HG02943 (cell line): ENCODE measurements around the gene DYNC1LI1.
A peak's percentile ranks its signal among the peaks of the same experiment; 100 is the strongest.

Experiments used
- ATAC-seq: cut with Tn5 transposase; IDR thresholded peaks from one replicate; pipeline ENCODE4 v1.9.1; 2021; ENCODE audit warnings: mild to moderate bottlenecking, low read depth, moderate library complexity; ENCODE audit not compliant: unreplicated experiment

DYNC1LI1 gene

DNA sequence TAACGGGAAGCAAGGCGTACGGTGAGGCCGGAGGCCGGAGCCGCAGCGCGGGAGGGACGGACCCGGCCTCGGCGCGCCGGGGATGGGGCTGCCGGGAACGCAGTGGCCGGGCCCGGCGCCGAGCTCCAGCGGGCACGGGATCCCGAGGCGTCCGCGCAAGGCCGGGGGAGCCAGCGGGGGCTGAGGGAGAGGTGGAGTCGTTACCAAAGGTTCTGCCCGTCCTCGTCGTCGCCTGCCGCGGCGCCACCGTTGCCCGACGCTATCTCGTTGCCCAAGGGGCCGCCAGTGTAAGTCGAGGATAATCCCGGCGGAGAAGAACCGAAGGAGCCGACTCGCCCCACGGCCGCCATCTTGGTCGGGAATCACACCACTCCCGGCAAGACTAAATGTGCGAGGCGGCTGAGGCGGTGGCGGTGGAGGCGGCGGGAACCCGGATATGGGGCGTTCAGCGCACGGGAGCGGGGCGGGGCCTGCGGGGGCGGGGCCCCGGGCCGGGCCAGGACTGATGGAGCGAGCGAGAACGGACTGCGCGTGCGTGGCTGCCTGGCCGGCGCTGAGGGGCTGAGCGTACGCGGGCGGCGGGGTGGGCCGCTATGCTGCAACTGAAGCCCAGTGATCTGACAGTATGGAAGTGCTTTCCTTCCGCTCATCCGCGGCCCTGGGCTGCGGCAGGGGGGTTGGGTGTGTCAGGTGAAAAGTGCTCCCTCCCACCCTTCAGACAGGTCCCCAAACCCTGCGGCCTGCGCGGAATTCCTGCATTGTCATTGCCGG, at the start of gene DYNC1LI1:
TSS of gene DYNC1LI1 (minus strand) at position 438 of the 771 bp plus-strand sequence. CDS start at position 350, 88 bp downstream.
- peak; percentile 89 for ATAC-seq

- ATAC-seq, result no peak
Observed at GRCh38 chr3:32619395-32619794, 48.7 kb upstream of the DYNC1LI1 start.

DNA sequence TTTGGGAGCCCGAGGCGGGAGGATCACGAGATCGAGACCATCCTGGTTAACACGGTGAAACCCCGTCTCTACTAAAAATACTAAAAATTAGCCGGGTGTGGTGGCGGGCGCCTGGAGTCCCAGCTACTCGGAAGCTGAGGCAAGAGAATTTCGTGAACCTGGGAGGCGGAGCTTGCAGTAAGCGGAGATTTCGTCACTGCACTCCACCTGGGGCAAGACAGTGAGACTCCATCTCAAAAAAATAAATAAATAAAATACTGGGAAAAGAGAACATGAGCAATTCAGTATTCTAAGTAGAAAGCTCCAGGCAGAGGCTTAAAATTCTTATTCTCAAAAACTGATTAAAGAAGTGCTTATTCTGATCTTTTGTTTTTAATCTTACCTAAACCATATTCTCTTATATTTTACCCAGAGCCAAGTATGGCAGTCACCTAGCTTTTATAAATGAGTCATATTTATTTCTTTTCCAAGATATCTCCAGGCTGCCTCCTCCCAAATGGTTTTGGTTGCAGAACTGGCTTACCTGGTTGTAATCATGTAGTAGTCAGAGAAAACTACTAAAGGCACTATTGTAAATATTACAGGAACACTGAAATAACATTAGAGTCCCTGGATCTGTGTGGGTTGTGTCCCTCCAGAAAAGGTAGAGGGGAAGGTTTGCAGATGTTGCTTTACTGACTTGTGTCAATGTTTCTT, 45.8 kb upstream of the DYNC1LI1 start:
- no peak for ATAC-seq

GRCh38 chr3:32614956-32615355, 44.3 kb upstream of the DYNC1LI1 start:
- ATAC-seq, result no peak

DNA sequence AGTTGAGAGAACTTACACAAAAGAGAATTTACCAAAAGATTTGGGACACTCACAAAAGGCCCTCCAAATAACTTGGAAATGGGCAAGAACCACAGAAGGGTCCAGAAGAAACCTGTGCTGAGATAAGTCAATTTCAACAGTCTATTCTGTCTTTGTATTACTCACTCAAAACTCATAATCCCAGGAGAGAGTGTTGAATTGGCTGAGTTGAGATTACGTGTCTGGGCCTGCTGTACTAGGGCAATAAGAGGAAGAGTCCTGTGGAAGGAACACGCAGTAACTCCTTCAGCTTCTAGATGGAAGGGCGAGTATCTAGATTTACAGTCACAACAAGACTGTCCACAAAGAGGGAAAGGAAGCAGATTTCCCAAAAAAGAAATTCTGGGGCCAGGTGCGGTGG, 42.5 kb upstream of the DYNC1LI1 start:
- ATAC-seq, result no peak

- no peak for ATAC-seq
Observed at GRCh38 chr3:32612547-32612946, 41.9 kb upstream of the DYNC1LI1 start.

DNA sequence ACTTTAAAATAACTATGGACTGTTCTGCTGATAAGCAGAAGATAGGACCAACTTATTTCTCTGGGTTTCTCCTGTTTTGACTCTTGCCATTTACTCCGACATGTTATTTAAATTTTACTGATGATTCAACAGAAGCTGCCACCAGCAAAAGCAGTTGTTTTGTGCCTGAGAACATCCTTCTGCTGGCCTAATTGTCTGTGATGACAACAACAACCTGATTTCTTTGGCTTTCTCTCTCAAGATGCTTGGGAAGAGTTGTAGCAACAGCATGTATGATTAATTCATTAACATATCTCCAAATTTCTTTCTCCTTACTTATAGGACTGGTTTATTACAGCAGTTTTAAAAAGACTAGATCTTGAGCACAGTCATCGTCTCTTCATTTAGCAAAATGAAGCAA, 36.9 kb upstream of the DYNC1LI1 start:
- ATAC-seq, result no peak

DNA sequence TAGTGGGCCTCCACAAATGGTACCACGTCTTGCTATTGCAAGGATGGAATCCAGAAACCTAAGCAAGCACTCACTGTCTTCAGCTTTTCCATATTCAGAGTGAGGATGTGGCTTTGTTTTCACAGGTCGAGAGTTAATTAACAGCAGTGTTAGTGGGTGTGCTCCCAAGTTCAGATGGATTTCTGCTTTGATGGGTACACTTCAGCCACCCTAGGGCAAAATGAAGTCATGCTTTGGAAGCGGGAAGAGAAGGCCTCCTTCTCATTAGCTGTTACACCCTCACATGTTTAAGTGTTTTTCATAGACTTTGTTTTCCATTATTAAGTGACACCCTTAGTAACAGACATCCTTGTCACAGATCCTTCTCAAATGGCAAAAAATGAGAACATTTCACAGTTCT, 36.3 kb upstream of the DYNC1LI1 start:
- ATAC-seq, result no peak

GRCh38 chr3:32606277-32606676, 35.6 kb upstream of the DYNC1LI1 start:
- no peak for ATAC-seq

- no peak for ATAC-seq
Observed at GRCh38 chr3:32603064-32603463, 32.4 kb upstream of the DYNC1LI1 start.

GRCh38 chr3:32602206-32602605, 31.5 kb upstream of the DYNC1LI1 start:
- no peak for ATAC-seq

DNA sequence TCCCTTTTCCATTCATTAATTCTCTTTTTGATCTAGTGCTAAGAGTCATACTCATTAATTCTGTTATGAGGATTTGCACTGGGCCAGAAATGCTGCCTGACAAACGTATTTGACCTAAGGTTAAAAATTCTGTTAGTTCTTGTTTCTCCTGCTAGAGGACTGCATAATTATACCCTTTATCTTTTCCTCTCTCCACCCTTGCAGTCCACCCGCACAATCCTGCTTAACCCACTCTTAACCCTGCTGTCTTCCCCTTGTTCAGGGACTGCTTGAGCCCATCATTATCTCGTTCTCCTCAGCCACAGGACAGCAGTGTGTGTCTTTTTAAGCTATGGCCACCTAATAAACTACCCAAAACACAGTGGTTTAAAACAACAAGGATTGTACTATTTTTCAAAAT, 31.1 kb upstream of the DYNC1LI1 start:
- no peak for ATAC-seq

DNA sequence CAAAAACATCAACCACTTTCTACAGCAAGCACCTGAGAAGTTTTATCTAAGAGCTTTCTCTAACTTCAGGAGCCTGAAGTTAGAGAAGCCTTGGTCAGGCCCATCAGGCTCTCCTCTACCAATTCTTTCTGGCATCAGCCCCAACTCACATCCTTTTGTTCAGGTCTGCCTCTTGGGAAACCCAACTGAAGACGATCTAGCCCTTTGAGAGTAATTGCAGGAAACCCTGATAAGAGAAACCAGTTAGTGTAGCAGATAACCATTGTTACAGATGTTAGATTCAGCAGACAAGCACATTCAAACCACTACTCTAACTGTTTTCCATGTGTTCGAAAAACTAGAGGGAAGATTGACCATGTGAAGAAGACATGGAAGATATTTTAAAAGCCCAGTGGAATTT, 27.0 kb upstream of the DYNC1LI1 start:
- ATAC-seq, result no peak

DNA sequence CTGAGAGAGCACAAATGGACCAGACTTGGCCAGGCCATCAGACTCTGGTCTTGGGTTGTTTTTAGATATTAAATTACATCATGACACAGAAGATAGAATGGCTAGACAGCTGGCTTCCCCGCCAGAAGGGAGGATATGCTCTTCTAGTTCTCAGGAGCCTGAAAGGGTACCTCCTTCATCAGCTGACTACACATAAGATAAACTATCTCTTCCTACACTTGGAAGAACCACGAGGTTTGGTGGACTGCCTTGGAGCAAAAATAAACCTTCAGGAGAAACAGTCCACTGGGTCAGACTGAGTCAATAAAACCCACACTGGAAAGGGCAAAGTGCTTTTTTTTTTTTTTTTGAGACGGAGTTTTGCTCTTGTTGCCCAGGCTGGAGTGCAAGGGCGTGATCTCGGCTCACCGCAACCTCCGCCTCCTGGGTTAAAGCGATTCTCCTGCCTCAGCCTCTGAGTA, 26.3 kb upstream of the DYNC1LI1 start:
- ATAC-seq, result no peak

GRCh38 chr3:32596282-32596908, 25.7 kb upstream of the DYNC1LI1 start:
- no peak for ATAC-seq

DNA sequence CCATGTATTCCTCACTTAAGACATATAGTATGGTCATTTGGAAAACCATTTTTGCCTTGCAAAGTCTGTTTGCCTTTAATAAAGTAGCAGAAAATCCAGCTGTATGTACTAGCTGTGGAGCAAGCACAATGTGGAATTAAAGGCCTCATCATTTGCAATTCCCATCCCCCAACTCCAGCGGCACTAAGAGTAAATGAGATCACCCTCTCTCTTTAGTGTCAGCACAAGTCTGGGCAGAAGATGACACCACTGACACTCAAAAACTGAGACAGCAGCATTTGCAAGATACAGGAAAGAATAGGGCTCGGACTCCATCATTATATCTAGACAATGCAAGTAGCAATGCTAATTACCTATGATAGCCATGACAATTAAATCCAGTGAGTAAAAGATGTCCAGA, 24.7 kb upstream of the DYNC1LI1 start:
- no peak for ATAC-seq

DNA sequence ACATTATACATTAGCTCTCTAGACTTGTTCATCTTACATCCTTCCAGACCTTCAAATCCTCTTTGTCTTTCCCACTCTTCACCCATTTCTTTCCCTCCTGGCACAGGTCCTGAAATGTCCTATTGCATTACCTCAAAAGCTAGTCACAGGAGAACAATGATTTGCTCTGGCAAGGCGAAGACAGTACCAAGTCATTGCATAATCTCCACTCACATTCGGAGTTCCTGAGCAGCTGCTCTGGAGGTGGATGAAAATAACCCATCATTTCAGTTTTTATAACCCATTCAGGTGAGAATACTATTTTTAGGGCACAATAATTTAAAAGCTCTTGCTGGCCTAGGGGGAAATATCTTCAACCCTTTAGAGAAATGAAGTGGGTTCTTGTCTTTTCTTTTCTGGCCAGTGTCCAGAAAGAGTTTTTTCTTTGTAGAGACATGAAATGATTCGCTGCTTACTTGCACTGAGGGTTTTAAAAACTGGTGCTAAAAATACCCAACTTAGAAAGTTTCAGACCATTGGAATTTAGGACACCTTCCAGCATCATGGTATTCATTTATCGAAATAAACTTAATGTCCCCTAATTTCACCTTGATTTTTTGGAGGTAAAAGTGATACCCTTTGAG, 23.4 kb upstream of the DYNC1LI1 start:
- no peak for ATAC-seq

DNA sequence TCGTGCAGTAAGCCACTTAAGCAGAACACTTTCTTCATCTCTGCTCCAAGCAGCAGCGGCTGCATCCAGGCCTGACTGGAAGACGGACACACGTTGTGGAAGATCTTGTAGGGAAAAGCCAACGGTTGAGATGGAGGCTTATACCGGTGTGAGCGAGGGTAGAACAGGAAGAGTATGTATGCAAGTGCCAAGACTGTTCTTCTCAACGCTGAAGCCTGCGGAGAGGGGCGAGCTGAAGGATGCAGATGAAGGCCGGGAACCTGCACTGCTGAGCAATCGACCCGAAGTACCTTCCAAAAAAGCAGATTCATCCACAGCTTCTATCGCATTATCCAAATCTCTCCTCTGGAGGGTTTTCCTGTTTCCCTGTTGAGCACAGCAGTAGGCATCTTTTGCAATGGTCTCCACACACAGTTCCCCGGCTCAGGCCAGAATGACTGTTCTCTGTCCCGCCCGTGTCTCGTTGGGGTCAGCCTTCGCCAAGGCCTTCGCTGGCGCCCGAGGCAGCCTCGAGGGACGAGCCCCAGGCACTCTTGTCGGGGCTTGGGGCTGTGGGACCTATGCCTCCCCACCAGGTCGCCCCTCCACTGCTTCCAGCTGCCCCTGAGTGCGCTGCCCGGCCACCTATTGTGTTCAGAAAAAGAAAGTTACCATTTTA, 22.2 kb upstream of the DYNC1LI1 start:
- ATAC-seq, result no peak

- ATAC-seq, result no peak
Observed at GRCh38 chr3:32592011-32592410, 21.4 kb upstream of the DYNC1LI1 start.

DNA sequence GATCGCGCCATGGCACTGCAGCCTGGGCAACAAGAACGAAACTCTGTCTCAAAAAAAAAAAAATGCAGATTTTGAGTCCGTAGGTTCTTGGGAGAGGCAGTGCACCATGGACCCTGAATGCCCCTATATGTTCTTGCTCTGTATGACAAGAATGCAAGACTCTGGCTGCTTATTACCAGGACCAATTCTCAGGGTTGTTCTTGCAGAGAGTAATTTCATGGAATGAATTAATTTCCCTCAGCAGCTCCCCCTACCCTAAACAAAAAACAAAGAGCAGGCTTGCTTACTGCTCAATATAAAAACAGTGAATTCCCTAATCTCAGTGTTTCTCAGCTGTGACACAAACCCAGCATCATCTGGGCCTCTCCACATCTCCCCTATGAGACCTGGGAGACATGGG, 20.5 kb upstream of the DYNC1LI1 start:
- ATAC-seq, result no peak

DNA sequence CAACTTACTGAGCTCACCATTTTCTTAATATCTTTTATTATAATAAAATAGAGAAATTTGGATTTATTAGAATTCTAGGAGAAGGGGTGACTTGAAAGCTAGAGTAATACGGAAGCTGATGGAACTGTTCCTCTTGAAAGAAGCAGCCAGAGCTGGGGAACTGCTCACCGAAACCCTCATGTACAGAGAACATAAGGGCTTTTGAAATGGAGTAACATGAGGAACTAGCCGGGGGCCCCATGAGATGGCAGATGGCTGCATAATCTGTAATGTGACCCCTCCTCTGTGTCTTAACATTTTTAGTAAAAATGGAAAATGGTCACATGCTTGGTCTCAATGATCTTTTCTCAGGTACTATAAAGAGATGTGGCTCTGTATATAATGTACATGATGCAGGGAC, 15.7 kb upstream of the DYNC1LI1 start:
- ATAC-seq, result no peak
